ENCODE data around the gene PHTF2.

DNA sequence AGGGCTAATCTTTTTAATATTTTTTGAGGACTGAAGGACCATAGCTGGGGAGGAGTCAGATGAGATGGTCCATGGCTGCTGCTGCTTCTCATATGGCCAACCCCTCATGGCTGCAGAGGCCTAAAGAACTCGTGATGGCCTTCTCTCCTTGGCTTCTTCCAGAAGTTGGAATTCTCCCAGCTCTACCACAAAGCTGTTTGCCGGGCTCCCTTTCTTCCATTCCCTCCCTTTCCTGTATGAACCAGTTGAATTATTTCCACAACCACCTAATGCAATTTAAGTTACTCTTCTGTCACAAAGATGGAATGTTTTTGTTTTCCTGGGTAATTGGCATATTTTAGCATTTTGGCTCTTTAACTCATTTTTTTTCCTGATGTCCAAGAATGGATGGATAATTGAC, 80.7 kb downstream of the PHTF2 start:
- TF ChIP-seq, protein P1, sequence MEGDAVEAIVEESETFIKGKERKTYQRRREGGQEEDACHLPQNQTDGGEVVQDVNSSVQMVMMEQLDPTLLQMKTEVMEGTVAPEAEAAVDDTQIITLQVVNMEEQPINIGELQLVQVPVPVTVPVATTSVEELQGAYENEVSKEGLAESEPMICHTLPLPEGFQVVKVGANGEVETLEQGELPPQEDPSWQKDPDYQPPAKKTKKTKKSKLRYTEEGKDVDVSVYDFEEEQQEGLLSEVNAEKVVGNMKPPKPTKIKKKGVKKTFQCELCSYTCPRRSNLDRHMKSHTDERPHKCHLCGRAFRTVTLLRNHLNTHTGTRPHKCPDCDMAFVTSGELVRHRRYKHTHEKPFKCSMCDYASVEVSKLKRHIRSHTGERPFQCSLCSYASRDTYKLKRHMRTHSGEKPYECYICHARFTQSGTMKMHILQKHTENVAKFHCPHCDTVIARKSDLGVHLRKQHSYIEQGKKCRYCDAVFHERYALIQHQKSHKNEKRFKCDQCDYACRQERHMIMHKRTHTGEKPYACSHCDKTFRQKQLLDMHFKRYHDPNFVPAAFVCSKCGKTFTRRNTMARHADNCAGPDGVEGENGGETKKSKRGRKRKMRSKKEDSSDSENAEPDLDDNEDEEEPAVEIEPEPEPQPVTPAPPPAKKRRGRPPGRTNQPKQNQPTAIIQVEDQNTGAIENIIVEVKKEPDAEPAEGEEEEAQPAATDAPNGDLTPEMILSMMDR (conservative IDR thresholded peaks at IDR 0.05; ENCODE audit: low read length): no peak
- no peak for TF ChIP-seq EZH2phosphoT487 (IDR thresholded peaks at IDR 0.05; ENCODE audit: borderline replicate concordance, low read depth, low read length)

Measured in OCI-LY7 (cell line).